HCT116 (cell line): ENCODE measurements around the gene MTHFSD.

Experiments used
- ATF3 ChIP-seq: IDR thresholded peaks from 2 replicates; pipeline ENCODE4 v1.6.1; 2012
- EZH2 ChIP-seq: fragments of 200-600 bp; sonication (generic); IDR thresholded peaks from 2 replicates; pipeline ENCODE4 v1.6.1; 2017; ENCODE audit warnings: antibody characterized with exemption, mixed run types
- EZH2phosphoT487 ChIP-seq: fragments of 200-600 bp; IDR thresholded peaks from 2 replicates; pipeline ENCODE4 v1.6.1; 2018; ENCODE audit warnings: antibody characterized with exemption, borderline replicate concordance
- POLR2A ChIP-seq: IDR thresholded peaks from 2 replicates; pipeline ENCODE4 v1.7.0; 2011; ENCODE audit warnings: borderline replicate concordance; ENCODE audit not compliant: insufficient read depth, insufficient read length; ENCODE audit errors: extremely low read depth
- POLR2AphosphoS5 ChIP-seq: IDR thresholded peaks from 2 replicates; pipeline ENCODE4 v1.6.1; 2011; ENCODE audit warnings: mild to moderate bottlenecking, low read depth, low read length, moderate library complexity
- RAD21 ChIP-seq: IDR thresholded peaks from 2 replicates; pipeline ENCODE4 v1.6.1; 2012; ENCODE audit warnings: low read depth, mild to moderate bottlenecking
- REST ChIP-seq: IDR thresholded peaks from 2 replicates; pipeline ENCODE4 v1.6.1; 2012; ENCODE audit warnings: low read depth
- SP1 ChIP-seq: IDR thresholded peaks from 2 replicates; pipeline ENCODE4 v1.6.1; 2012; ENCODE audit warnings: low read depth
- SRF ChIP-seq: IDR thresholded peaks from 2 replicates; pipeline ENCODE4 v1.6.1; 2012; ENCODE audit warnings: low read depth
- TCF7L2 ChIP-seq: IDR thresholded peaks from 2 replicates; pipeline ENCODE4 v1.7.0; 2011; ENCODE audit warnings: borderline replicate concordance, inconsistent platforms; ENCODE audit not compliant: insufficient read depth, insufficient read length; ENCODE audit errors: extremely low read depth
- YY1 ChIP-seq: IDR thresholded peaks from 2 replicates; pipeline ENCODE4 v1.6.1; 2011; ENCODE audit warnings: low read length, low read depth, moderate library complexity, mild to moderate bottlenecking; ENCODE audit not compliant: insufficient replicate concordance; ENCODE audit errors: extremely low read depth
- ZNF274 ChIP-seq: fragments of 200-500 bp; sonication (Bioruptor generic); IDR thresholded peaks from 2 replicates; pipeline ENCODE4 v1.6.1; 2014; ENCODE audit warnings: mild to moderate bottlenecking, low read depth, low read length, inconsistent platforms
- TF ChIP-seq, protein P1 (sequence below), 3 experiments: fragments of 200-600 bp in 1 of 3; sonication (generic) in 1 of 3; IDR thresholded peaks in 2 of 3; conservative IDR thresholded peaks in 1 of 3; 2 replicates each; pipeline ENCODE4 v1.5.1; 2012 to 2017; ENCODE audit warnings: low read depth in 2 of 3, low read length in 2 of 3, antibody characterized with exemption in 1 of 3, borderline replicate concordance in 1 of 3, control low read depth in 1 of 3, mild to moderate bottlenecking in 1 of 3, mixed read lengths in 1 of 3, mixed run types in 1 of 3, moderate library complexity in 1 of 3; ENCODE audit not compliant: insufficient read depth in 1 of 3

GRCh38 chr16:86562356-86562755 lies 7.3 kb upstream of the MTHFSD start:
- TF ChIP-seq, protein P1, sequence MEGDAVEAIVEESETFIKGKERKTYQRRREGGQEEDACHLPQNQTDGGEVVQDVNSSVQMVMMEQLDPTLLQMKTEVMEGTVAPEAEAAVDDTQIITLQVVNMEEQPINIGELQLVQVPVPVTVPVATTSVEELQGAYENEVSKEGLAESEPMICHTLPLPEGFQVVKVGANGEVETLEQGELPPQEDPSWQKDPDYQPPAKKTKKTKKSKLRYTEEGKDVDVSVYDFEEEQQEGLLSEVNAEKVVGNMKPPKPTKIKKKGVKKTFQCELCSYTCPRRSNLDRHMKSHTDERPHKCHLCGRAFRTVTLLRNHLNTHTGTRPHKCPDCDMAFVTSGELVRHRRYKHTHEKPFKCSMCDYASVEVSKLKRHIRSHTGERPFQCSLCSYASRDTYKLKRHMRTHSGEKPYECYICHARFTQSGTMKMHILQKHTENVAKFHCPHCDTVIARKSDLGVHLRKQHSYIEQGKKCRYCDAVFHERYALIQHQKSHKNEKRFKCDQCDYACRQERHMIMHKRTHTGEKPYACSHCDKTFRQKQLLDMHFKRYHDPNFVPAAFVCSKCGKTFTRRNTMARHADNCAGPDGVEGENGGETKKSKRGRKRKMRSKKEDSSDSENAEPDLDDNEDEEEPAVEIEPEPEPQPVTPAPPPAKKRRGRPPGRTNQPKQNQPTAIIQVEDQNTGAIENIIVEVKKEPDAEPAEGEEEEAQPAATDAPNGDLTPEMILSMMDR (IDR thresholded peaks at IDR 0.05 in 2 of 3, conservative IDR thresholded peaks at IDR 0.05 in 1 of 3; ENCODE audit: borderline replicate concordance in 1 of 3, insufficient read depth in 1 of 3, low read depth in 2 of 3, low read length in 2 of 3) = no peak
- no peak for TF ChIP-seq POLR2A
- TF ChIP-seq YY1 = no peak
- no peak for TF ChIP-seq ZNF274
- no peak for TF ChIP-seq EZH2
- no peak for TF ChIP-seq TCF7L2
- TF ChIP-seq SRF = no peak
- no peak for TF ChIP-seq POLR2AphosphoS5
- TF ChIP-seq RAD21 = no peak
- TF ChIP-seq SP1 = no peak
- no peak for TF ChIP-seq REST
- no peak for TF ChIP-seq EZH2phosphoT487
- TF ChIP-seq ATF3 = no peak
